Panc1 (cell line): ENCODE measurements around the gene PRKAG2.

Experiments
- CTCF ChIP-seq: fragments of 450-650 bp; IDR thresholded peaks from 2 replicates; pipeline ENCODE4 v1.5.1; 2017; ENCODE audit warnings: mild to moderate bottlenecking
- POLR2AphosphoS5 ChIP-seq: IDR thresholded peaks from 2 replicates; pipeline ENCODE4 v1.6.1; 2012; ENCODE audit warnings: mild to moderate bottlenecking, low read depth, low read length, moderate library complexity
- TCF7L2 ChIP-seq: IDR thresholded peaks from 2 replicates; pipeline ENCODE4 v1.6.1; 2011; ENCODE audit warnings: mild to moderate bottlenecking, low read depth, low read length, inconsistent platforms

GRCh38 chr7:151694441-151694827 lies 182.5 kb downstream of the PRKAG2 start:
- no peak for TF ChIP-seq POLR2AphosphoS5
- no peak for TF ChIP-seq TCF7L2
- TF ChIP-seq CTCF: no peak
